Measurements from ENCODE around the gene TARM1. TPM values are rescaled to one million over a fixed set of nuclear protein-coding genes. Genes with fewer than 3 reads are reported as not detected.

The TARM1 gene
- total RNA-seq, 2 donors from 2014 or later = not detected

- H3K27ac ChIP-seq = no peak overlapping the region
These were observed 3.2 kb upstream of the TARM1 start for GRCh38 chr19:54084410-54084809.

GRCh38 chr19:54077334-54077733, 3.8 kb downstream of the TARM1 start:
- Histone ChIP-seq H3K27ac (no peak overlapping the region), H3K4me3 (no peak overlapping the region), H3K36me3 (no peaks in the 10 kb centered on the region), H3K4me1 (ENCODE audit: control insufficient read depth in 1 of 2, low read depth in 2 of 2) (no peaks in the 10 kb centered on the region), H3K27me3 (replicated peaks; ENCODE audit: insufficient read depth) (no peaks in the 10 kb centered on the region), H3K9me3 (peaks cover 6% of the 10 kb centered on the region)
- no peak for DNase-seq (ENCODE audit: low spot score)
- TF ChIP-seq, protein P1, sequence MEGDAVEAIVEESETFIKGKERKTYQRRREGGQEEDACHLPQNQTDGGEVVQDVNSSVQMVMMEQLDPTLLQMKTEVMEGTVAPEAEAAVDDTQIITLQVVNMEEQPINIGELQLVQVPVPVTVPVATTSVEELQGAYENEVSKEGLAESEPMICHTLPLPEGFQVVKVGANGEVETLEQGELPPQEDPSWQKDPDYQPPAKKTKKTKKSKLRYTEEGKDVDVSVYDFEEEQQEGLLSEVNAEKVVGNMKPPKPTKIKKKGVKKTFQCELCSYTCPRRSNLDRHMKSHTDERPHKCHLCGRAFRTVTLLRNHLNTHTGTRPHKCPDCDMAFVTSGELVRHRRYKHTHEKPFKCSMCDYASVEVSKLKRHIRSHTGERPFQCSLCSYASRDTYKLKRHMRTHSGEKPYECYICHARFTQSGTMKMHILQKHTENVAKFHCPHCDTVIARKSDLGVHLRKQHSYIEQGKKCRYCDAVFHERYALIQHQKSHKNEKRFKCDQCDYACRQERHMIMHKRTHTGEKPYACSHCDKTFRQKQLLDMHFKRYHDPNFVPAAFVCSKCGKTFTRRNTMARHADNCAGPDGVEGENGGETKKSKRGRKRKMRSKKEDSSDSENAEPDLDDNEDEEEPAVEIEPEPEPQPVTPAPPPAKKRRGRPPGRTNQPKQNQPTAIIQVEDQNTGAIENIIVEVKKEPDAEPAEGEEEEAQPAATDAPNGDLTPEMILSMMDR (IDR thresholded peaks at IDR 0.05) = no peak
- no peak for ATAC-seq (ENCODE audit: insufficient number of reproducible peaks, low FRiP score, low read depth)

More at GRCh38 chr19:54084410-54084809, 3.2 kb upstream of the TARM1 start:
- H3K4me3 ChIP-seq = no peak overlapping the region
- ATAC-seq (ENCODE audit: insufficient number of reproducible peaks, low FRiP score, low read depth) (no peak), DNase-seq (ENCODE audit: low spot score) (no peak)
- H3K9me3 ChIP-seq = peaks cover 11% of the 10 kb centered on the region
- TF ChIP-seq, protein P1 (IDR thresholded peaks at IDR 0.05) = no peak
- no peaks in the 10 kb centered on the region for H3K36me3 ChIP-seq
- H3K27me3 ChIP-seq (replicated peaks; ENCODE audit: insufficient read depth) = no peaks in the 10 kb centered on the region
- H3K4me1 ChIP-seq (ENCODE audit: control insufficient read depth in 1 of 2, low read depth in 2 of 2) = no peaks in the 10 kb centered on the region

DNA sequence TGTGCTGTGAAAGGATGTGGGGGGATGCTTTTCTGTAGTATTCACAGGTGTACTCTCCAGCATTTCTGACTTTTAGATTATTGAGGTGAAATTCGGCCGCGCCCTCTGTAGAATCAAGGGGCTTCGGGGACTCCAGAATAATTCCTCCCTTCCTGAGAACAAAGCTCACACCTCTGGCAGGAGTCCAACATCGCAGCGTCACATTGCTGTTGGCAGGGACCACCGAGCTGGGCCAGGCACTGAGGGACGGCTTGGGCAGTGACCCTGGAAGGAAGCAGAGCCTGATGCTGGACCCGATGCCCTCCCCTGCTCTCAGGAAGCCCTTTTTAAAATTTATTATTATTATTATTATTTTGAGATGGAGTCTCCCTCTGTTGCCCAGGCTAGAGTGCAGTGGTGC, 6.3 kb downstream of the TARM1 start:
- no peaks in the 10 kb centered on the region for H3K36me3 ChIP-seq
- H3K27me3 ChIP-seq (replicated peaks; ENCODE audit: insufficient read depth) = no peaks in the 10 kb centered on the region
- no peak for DNase-seq (ENCODE audit: low spot score)
- no peak for ATAC-seq (ENCODE audit: insufficient number of reproducible peaks, low FRiP score, low read depth)
- H3K27ac ChIP-seq = no peak overlapping the region
- TF ChIP-seq, protein P1 (IDR thresholded peaks at IDR 0.05) = no peak
- H3K9me3 ChIP-seq = no peaks in the 10 kb centered on the region
- H3K4me3 ChIP-seq = no peak overlapping the region
- no peaks in the 10 kb centered on the region for H3K4me1 ChIP-seq (ENCODE audit: control insufficient read depth in 1 of 2, low read depth in 2 of 2)

DNA sequence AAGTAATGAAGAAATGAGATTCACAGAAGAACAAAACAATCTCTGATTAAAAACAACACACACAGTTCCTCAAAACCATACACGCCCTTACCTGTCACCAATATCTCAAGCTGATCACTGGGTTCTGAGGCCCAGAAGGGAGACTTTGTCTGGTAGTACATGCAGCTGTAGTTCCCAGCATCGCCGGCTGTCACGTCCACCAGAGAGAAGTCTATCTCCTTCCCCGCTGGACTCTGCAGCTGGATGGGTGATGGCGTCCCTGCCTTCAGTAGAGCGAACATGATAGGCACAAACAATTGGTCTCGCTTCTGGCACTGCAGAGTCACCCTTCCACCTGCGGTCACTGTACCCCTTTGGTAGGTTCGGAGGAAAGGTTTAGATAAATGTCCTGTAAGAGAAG, 7.3 kb downstream of the TARM1 start:
- Histone ChIP-seq H3K4me1 (ENCODE audit: control insufficient read depth in 1 of 2, low read depth in 2 of 2) (no peaks in the 10 kb centered on the region), H3K27me3 (replicated peaks; ENCODE audit: insufficient read depth) (no peaks in the 10 kb centered on the region), H3K4me3 (no peak overlapping the region), H3K36me3 (no peaks in the 10 kb centered on the region), H3K27ac (no peak overlapping the region), H3K9me3 (no peaks in the 10 kb centered on the region)
- TF ChIP-seq, protein P1 (IDR thresholded peaks at IDR 0.05) = no peak
- ATAC-seq (ENCODE audit: insufficient number of reproducible peaks, low FRiP score, low read depth) = no peak
- DNase-seq (ENCODE audit: low spot score) = no peak

DNA sequence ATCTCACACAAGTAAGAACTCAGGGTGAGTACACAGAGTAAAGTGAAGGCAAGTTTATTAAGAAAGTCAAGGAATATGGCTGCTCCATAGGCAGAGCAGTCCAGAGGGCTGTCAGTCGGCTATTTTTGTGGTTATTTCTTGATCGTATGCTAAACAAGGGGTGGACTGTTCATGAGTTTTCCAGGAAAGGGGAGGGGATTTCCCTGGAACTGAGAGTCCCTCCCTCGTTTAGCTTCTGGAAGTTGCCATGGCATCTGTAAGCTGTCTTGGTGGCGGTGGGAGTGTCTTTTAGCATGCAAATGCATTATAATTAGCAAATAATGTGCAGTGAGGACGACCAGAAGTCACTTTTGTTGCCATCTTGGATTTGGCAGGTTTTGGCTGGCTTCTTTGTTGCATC, 11.7 kb downstream of the TARM1 start:
- Histone ChIP-seq H3K9me3 (no peaks in the 10 kb centered on the region), H3K27ac (no peak overlapping the region), H3K4me3 (no peak overlapping the region), H3K4me1 (ENCODE audit: control insufficient read depth in 1 of 2, low read depth in 2 of 2) (no peaks in the 10 kb centered on the region), H3K36me3 (no peaks in the 10 kb centered on the region), H3K27me3 (replicated peaks; ENCODE audit: insufficient read depth) (no peaks in the 10 kb centered on the region)
- ATAC-seq (ENCODE audit: insufficient number of reproducible peaks, low FRiP score, low read depth) = no peak
- DNase-seq (ENCODE audit: low spot score) = no peak
- TF ChIP-seq, protein P1 (IDR thresholded peaks at IDR 0.05) = no peak

Measured in thoracic aorta (tissue), 2 donors.